ENCODE results near the gene FAR1. TPM values are rescaled to one million over a fixed set of nuclear protein-coding genes. Genes with fewer than 3 reads are reported as not detected.

The FAR1 gene
- total and polyA plus RNA-seq, 2 of the 4 experiments (the other 2 are of a cell fraction): 35.3 to 119 TPM

DNA sequence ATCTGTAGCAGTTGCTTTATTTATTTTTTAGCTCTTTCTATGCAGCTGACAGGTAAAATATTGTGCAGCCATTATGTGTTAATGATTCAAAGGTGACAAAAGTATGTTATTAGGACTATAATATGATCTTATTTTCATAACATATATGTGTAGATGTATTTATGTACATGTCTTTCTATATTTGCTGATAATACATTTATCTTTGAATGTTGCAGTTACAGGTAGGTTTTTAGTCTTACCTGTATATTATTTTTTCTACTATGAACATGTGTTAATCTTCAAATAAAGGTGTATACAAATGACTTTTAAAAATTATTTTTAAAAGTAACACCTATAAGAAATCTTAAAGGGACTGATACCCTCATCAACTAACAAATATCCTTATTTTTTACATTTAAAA lies 33.6 kb downstream of the FAR1 start:
- H3K9me3 ChIP-seq (ENCODE audit: control insufficient read depth, insufficient read depth, low read length): no peaks in the 10 kb centered on the region
- no peak overlapping the region for H3K9ac ChIP-seq (ENCODE audit: low read depth, low read length)
- no peak overlapping the region for H3K14ac ChIP-seq (replicated peaks; ENCODE audit: low read depth, low read length)
- POLR2A ChIA-PET (ENCODE audit: unreplicated experiment): no interaction called here
- no peak for ATAC-seq (ENCODE audit: low read depth)
- H3K18ac ChIP-seq (ENCODE audit: low read depth, low read length): no peak overlapping the region
- H3K4me3 ChIP-seq (ENCODE audit: insufficient read depth, low read depth, low read length): no peak overlapping the region
- no peak overlapping the region for H2AFZ ChIP-seq (replicated peaks; ENCODE audit: low read length, poor library complexity)
- H3K56ac ChIP-seq (ENCODE audit: extremely low read depth, insufficient read depth, low read length): no peak overlapping the region
- H2BK120ac ChIP-seq (ENCODE audit: low read depth, low read length): no peak overlapping the region
- H3K4me2 ChIP-seq (ENCODE audit: low read depth, low read length): no peak overlapping the region
- BruUV-seq (replicated peaks): no TSS peak
- H2BK20ac ChIP-seq (ENCODE audit: low read depth, low read length): no peak overlapping the region
- H4K5ac ChIP-seq (ENCODE audit: low read depth, low read length): no peak overlapping the region
- no peaks in the 10 kb centered on the region for H4K20me1 ChIP-seq (ENCODE audit: insufficient read depth, low read length)
- no peak for DNase-seq
- intact Hi-C loops (cut with micrococcal nuclease): no loop called here
- dilution Hi-C loops (cut with HindIII; ENCODE audit: low sequenced_read_pairs, unreplicated experiment): no loop called here
- H3K23ac ChIP-seq (ENCODE audit: low read depth, low read length): no peak overlapping the region
- no peak overlapping the region for H4K91ac ChIP-seq (ENCODE audit: insufficient read depth, low read depth, low read length)
- in situ Hi-C loops (cut with MboI; ENCODE audit: low sequenced_read_pairs): no loop called here
- H2BK5ac ChIP-seq (ENCODE audit: low read depth, low read length, poor library complexity, severe bottlenecking): no peak overlapping the region
- TF ChIP-seq MAFK (IDR thresholded peaks at IDR 0.05; ENCODE audit: low read depth, low read length): no peak
- no peak for TF ChIP-seq FOS (IDR thresholded peaks at IDR 0.05; ENCODE audit: low read depth, low read length)
- no peak for TF ChIP-seq RFX5 (IDR thresholded peaks at IDR 0.05; ENCODE audit: low read depth, low read length)
- TF ChIP-seq CEBPB (IDR thresholded peaks at IDR 0.05; ENCODE audit: low read depth, low read length): no peak
- no peak for TF ChIP-seq RCOR1 (IDR thresholded peaks at IDR 0.05; ENCODE audit: insufficient replicate concordance, low read length)
- TF ChIP-seq POLR2A (IDR thresholded peaks at IDR 0.05; ENCODE audit: low read depth, low read length): no peak
- no peak for TF ChIP-seq CHD1 (IDR thresholded peaks at IDR 0.05; ENCODE audit: low read depth, low read length)
- TF ChIP-seq NFE2L2 (IDR thresholded peaks at IDR 0.05; ENCODE audit: low read depth, low read length): no peak
- no peak for TF ChIP-seq USF2 (IDR thresholded peaks at IDR 0.05; ENCODE audit: low read depth, low read length)
- no peaks in the 10 kb centered on the region for H3K9me1 ChIP-seq (ENCODE audit: insufficient read depth, low read length)
- peaks cover 9 to 13% of the 10 kb centered on the region in 2 experiments; a peak in 3 of 4 replicates for H3K79me1 ChIP-seq (ENCODE audit: low read depth in 1 of 2, low read length in 2 of 2)
- no peak overlapping the region for H2BK15ac ChIP-seq (ENCODE audit: low read depth, low read length)
- no peak overlapping the region for H4K8ac ChIP-seq (ENCODE audit: low read depth in 2 of 2, low read length in 2 of 2)
- H2AK5ac ChIP-seq (ENCODE audit: low read depth, low read length): no peak overlapping the region
- no peak overlapping the region for H2AK9ac ChIP-seq (replicated peaks; ENCODE audit: low read depth, low read length, poor library complexity)
- no peak overlapping the region for H3K4ac ChIP-seq (ENCODE audit: low read depth, low read length)
- no peaks in the 10 kb centered on the region for H3K27me3 ChIP-seq (ENCODE audit: control insufficient read depth, insufficient read depth, low read length)
- CTCF ChIA-PET: interaction anchor here (1.5 kb wide), 1 partner anchor 9 kb away, joined by 4 read pairs; no protein-coding TSS in a partner anchor
- H3K27ac ChIP-seq (ENCODE audit: insufficient read depth, low read length): no peak overlapping the region
- no peaks in the 10 kb centered on the region for H3K4me1 ChIP-seq (ENCODE audit: control insufficient read depth, insufficient read depth, low read length)
- H3K36me3 ChIP-seq (ENCODE audit: control insufficient read depth, insufficient read depth, low read length): peaks cover 3% of the 10 kb centered on the region; the same call in 1 of the 2 replicates
